GM19324 (cell line): ENCODE data around the gene ERLIN1.
A peak's percentile ranks its signal among the peaks of the same experiment; 100 is the strongest.

ENCODE experiments used
- ATAC-seq: cut with Tn5 transposase; IDR thresholded peaks from one replicate; pipeline ENCODE4 v1.9.1; 2021; ENCODE audit warnings: mild to moderate bottlenecking, moderate library complexity; ENCODE audit not compliant: unreplicated experiment, low FRiP score

Gene ERLIN1

GRCh38 chr10:100185364-100186252 is at the start of gene ERLIN1:
TSS of gene ERLIN1 (minus strand) at chr10:100186029. CDS start at chr10:100185626, 403 bp downstream.
- peak; percentile 89 for ATAC-seq

- ATAC-seq = no peak
These were observed 46.3 kb upstream of the ERLIN1 start for GRCh38 chr10:100232101-100232500.

- no peak for ATAC-seq
These were observed 44.1 kb upstream of the ERLIN1 start for GRCh38 chr10:100229819-100230422.

GRCh38 chr10:100223879-100224278 is 38.0 kb upstream of the ERLIN1 start:
- ATAC-seq = no peak

- no peak for ATAC-seq
These were observed 36.7 kb upstream of the ERLIN1 start for GRCh38 chr10:100222529-100222928.

GRCh38 chr10:100216006-100216405 is 30.2 kb upstream of the ERLIN1 start:
- no peak for ATAC-seq

GRCh38 chr10:100209303-100209702 is 23.5 kb upstream of the ERLIN1 start:
- ATAC-seq = no peak

- ATAC-seq = no peak
These were observed 22.4 kb upstream of the ERLIN1 start for GRCh38 chr10:100208276-100208675.

GRCh38 chr10:100204370-100204769 is 18.5 kb upstream of the ERLIN1 start:
- no peak for ATAC-seq

GRCh38 chr10:100201549-100201948 is 15.7 kb upstream of the ERLIN1 start:
- no peak for ATAC-seq

- no peak for ATAC-seq
These were observed 8.9 kb upstream of the ERLIN1 start for GRCh38 chr10:100194711-100195110.

GRCh38 chr10:100192350-100192749 is 6.5 kb upstream of the ERLIN1 start:
- no peak for ATAC-seq

GRCh38 chr10:100186253-100187212 is 704 bp upstream of the ERLIN1 start:
- peak; percentile 37 for ATAC-seq

GRCh38 chr10:100184840-100185239 is 989 bp downstream of the ERLIN1 start:
- no peak for ATAC-seq

- ATAC-seq = no peak
These were observed 1.4 kb downstream of the ERLIN1 start for GRCh38 chr10:100184426-100184825.

- no peak for ATAC-seq
These were observed 2.3 kb downstream of the ERLIN1 start for GRCh38 chr10:100183481-100183880.

- ATAC-seq = no peak
These were observed 2.9 kb downstream of the ERLIN1 start for GRCh38 chr10:100182908-100183307.

- ATAC-seq = no peak
These were observed 3.5 kb downstream of the ERLIN1 start for GRCh38 chr10:100182281-100182680.

GRCh38 chr10:100175875-100176274 is 10.0 kb downstream of the ERLIN1 start:
- no peak for ATAC-seq
